Activated CD4-positive, CD25-positive, alpha-beta regulatory T cell treated with anti-CD3 and anti-CD28 coated beads, Interleukin-2, amount 50 U/mL, for 24 hours (primary cell): ENCODE measurements around the gene ARID1A.

Source experiments
- ATAC-seq, 2 donors: fragments of 150-1000 bp; cut with Tn5 transposase; one replicate each; pipeline ENCODE4 v1.10.0; 2021; ENCODE audit warnings: mild to moderate bottlenecking in 1 of 2, moderate library complexity in 1 of 2

ARID1A gene

GRCh38 chr1:26828411-26828991 lies 132.7 kb downstream of the ARID1A start:
- ATAC-seq: peak in 1 of 2 donors; percentile 36

- ATAC-seq: no peak
Observed at GRCh38 chr1:26829184-26829911, 133.5 kb downstream of the ARID1A start.

- ATAC-seq: no peak
Observed at GRCh38 chr1:26831059-26831458, 135.2 kb downstream of the ARID1A start.
